Measurements from ENCODE around the gene LBP.
"Not testable (repeated sequence)": the region's sequence is repeated elsewhere in the genome, so short reads cannot be mapped to it uniquely, and the experiment has no call there.

LBP gene

GRCh38 chr20:38321959-38322598, 24.2 kb upstream of the LBP start:
- DNase-seq (ENCODE audit: low read depth), result no peak

GRCh38 chr20:38324159-38324558, 22.1 kb upstream of the LBP start:
- no peak for DNase-seq (ENCODE audit: low read depth)

- no peak for DNase-seq (ENCODE audit: low read depth)
Measured at GRCh38 chr20:38325167-38325566, 21.1 kb upstream of the LBP start.

GRCh38 chr20:38325905-38326304, 20.4 kb upstream of the LBP start:
- no peak for DNase-seq (ENCODE audit: low read depth)

GRCh38 chr20:38326309-38326708, 20.0 kb upstream of the LBP start:
- no peak for DNase-seq (ENCODE audit: low read depth)

- DNase-seq (ENCODE audit: low read depth), result no peak
Measured at GRCh38 chr20:38330638-38331037, 15.6 kb upstream of the LBP start.

GRCh38 chr20:38331245-38331644, 15.0 kb upstream of the LBP start:
- no peak for DNase-seq (ENCODE audit: low read depth)

- no peak for DNase-seq (ENCODE audit: low read depth)
Measured at GRCh38 chr20:38331814-38332213, 14.5 kb upstream of the LBP start.

GRCh38 chr20:38334016-38334415, 12.3 kb upstream of the LBP start:
- DNase-seq (ENCODE audit: low read depth), result no peak

GRCh38 chr20:38336726-38337125, 9.6 kb upstream of the LBP start:
- DNase-seq (ENCODE audit: low read depth), result no peak

GRCh38 chr20:38337561-38338140, 8.6 kb upstream of the LBP start:
- no peak for DNase-seq (ENCODE audit: low read depth)

GRCh38 chr20:38338849-38339520, 7.3 kb upstream of the LBP start:
- DNase-seq (ENCODE audit: low read depth), result no peak

- not testable (repeated sequence) for DNase-seq (ENCODE audit: low read depth)
Measured at GRCh38 chr20:38339521-38339896, 6.8 kb upstream of the LBP start.

GRCh38 chr20:38339997-38340396, 6.3 kb upstream of the LBP start:
- DNase-seq (ENCODE audit: low read depth), result no peak

- DNase-seq (ENCODE audit: low read depth), result no peak
Measured at GRCh38 chr20:38340693-38341092, 5.6 kb upstream of the LBP start.

GRCh38 chr20:38342216-38342615, 4.1 kb upstream of the LBP start:
- DNase-seq (ENCODE audit: low read depth), result no peak

GRCh38 chr20:38342713-38343310, 3.5 kb upstream of the LBP start:
- DNase-seq (ENCODE audit: low read depth), result no peak

- DNase-seq (ENCODE audit: low read depth), result no peak
Measured at GRCh38 chr20:38343311-38344106, 2.8 kb upstream of the LBP start.

GRCh38 chr20:38344107-38344701, 2.1 kb upstream of the LBP start:
- DNase-seq (ENCODE audit: low read depth), result no peak

GRCh38 chr20:38345643-38346042, 639 bp upstream of the LBP start:
- no peak for DNase-seq (ENCODE audit: low read depth)

- no peak for DNase-seq (ENCODE audit: low read depth)
Measured at GRCh38 chr20:38346741-38347140, 459 bp downstream of the LBP start.

- DNase-seq (ENCODE audit: low read depth), result no peak
Measured at GRCh38 chr20:38349856-38350255, 3.6 kb downstream of the LBP start.

Measured in activated gamma-delta T cell treated with anti-CD3 and anti-CD28 coated beads, Interleukin-2, amount 50 U/mL, for 16 hours (primary cell).